ENCODE results near the gene DNASE1L3.

Gene DNASE1L3

GRCh38 chr3:58177747-58178527 lies 32.8 kb downstream of the DNASE1L3 start:
- peak; percentile 92 for DNase-seq

GRCh38 chr3:58176827-58177489 lies 33.8 kb downstream of the DNASE1L3 start:
- DNase-seq = no peak

GRCh38 chr3:58176185-58176530 lies 34.6 kb downstream of the DNASE1L3 start:
- DNase-seq = no peak

- DNase-seq = no peak
These were observed 35.2 kb downstream of the DNASE1L3 start for GRCh38 chr3:58175437-58176184.

GRCh38 chr3:58175187-58175436 lies 35.7 kb downstream of the DNASE1L3 start:
- DNase-seq = no peak

- DNase-seq = no peak
These were observed 36.9 kb downstream of the DNASE1L3 start for GRCh38 chr3:58173669-58174398.

- DNase-seq = no peak
These were observed 37.6 kb downstream of the DNASE1L3 start for GRCh38 chr3:58173029-58173668.

- no peak for DNase-seq
These were observed 39.6 kb downstream of the DNASE1L3 start for GRCh38 chr3:58171126-58171525.

- DNase-seq = no peak
These were observed 40.4 kb downstream of the DNASE1L3 start for GRCh38 chr3:58170376-58170775.

GRCh38 chr3:58169371-58169770 lies 41.4 kb downstream of the DNASE1L3 start:
- no peak for DNase-seq

- no peak for DNase-seq
These were observed 42.3 kb downstream of the DNASE1L3 start for GRCh38 chr3:58168498-58168897.

GRCh38 chr3:58167431-58168351 lies 43.1 kb downstream of the DNASE1L3 start:
- peak; percentile 62 for DNase-seq

GRCh38 chr3:58164906-58165821 lies 45.6 kb downstream of the DNASE1L3 start:
- no peak for DNase-seq

- no peak for DNase-seq
These were observed 46.4 kb downstream of the DNASE1L3 start for GRCh38 chr3:58164199-58164879.

GRCh38 chr3:58163234-58163633 lies 47.5 kb downstream of the DNASE1L3 start:
- no peak for DNase-seq

GRCh38 chr3:58161435-58162398 lies 49.1 kb downstream of the DNASE1L3 start:
- peak; percentile 64 for DNase-seq

- DNase-seq = no peak
These were observed 50.4 kb downstream of the DNASE1L3 start for GRCh38 chr3:58160399-58160798.

- DNase-seq = no peak
These were observed 52.2 kb downstream of the DNASE1L3 start for GRCh38 chr3:58158442-58159153.
